ENCODE measurements around the gene TUFM. TPM values are rescaled to one million over a fixed set of nuclear protein-coding genes. Genes with fewer than 3 reads are reported as not detected.
"Not testable (repeated sequence)": the region's sequence is repeated elsewhere in the genome, so short reads cannot be mapped to it uniquely, and the experiment has no call there.

TUFM gene
- total RNA-seq, 1 donor = 101 TPM

GRCh38 chr16:28873543-28874201, 27.5 kb upstream of the TUFM start:
- H3K27me3 ChIP-seq (ENCODE audit: insufficient read depth, low read length) = no peaks in the 10 kb centered on the region
- H3K36me3 ChIP-seq (ENCODE audit: insufficient read depth, low read length) = peaks cover 48% of the 10 kb centered on the region
- peak; percentile 96 for DNase-seq (ENCODE audit: insufficient read length, low spot score, missing footprints)
- H2AFZ ChIP-seq (ENCODE audit: low read length) = no peak overlapping the region
- H3K9me3 ChIP-seq (ENCODE audit: low read depth, low read length) = no peaks in the 10 kb centered on the region
- no peak overlapping the region for H3K4me2 ChIP-seq (ENCODE audit: insufficient read depth, low read length)
- no peak overlapping the region for H3K4me3 ChIP-seq (ENCODE audit: insufficient read depth, low read length)
- no peaks in the 10 kb centered on the region for H3K4me1 ChIP-seq (ENCODE audit: insufficient read depth, low read length)
- no peaks in the 10 kb centered on the region for H3K79me2 ChIP-seq (ENCODE audit: insufficient read depth, low read length)
- no peak overlapping the region for H3K27ac ChIP-seq (ENCODE audit: low read depth, low read length)
- TF ChIP-seq CTCF (IDR thresholded peaks at IDR 0.05; ENCODE audit: extremely low read depth, low read depth, low read length) = peak; percentile 62
- peaks cover 13% of the 10 kb centered on the region for H4K20me1 ChIP-seq (ENCODE audit: insufficient read depth, low read length)

- Histone ChIP-seq H3K4me1 (ENCODE audit: insufficient read depth, low read length) (no peaks in the 10 kb centered on the region), H4K20me1 (ENCODE audit: insufficient read depth, low read length) (peaks cover 13% of the 10 kb centered on the region), H3K27ac (ENCODE audit: low read depth, low read length) (no peak overlapping the region), H3K79me2 (ENCODE audit: insufficient read depth, low read length) (no peaks in the 10 kb centered on the region), H3K9me3 (ENCODE audit: low read depth, low read length) (no peaks in the 10 kb centered on the region), H3K27me3 (ENCODE audit: insufficient read depth, low read length) (no peaks in the 10 kb centered on the region), H3K4me3 (ENCODE audit: insufficient read depth, low read length) (no peak overlapping the region), H3K36me3 (ENCODE audit: insufficient read depth, low read length) (peaks cover 52% of the 10 kb centered on the region), H3K4me2 (ENCODE audit: insufficient read depth, low read length) (no peak overlapping the region), H2AFZ (ENCODE audit: low read length) (no peak overlapping the region)
- DNase-seq (ENCODE audit: insufficient read length, low spot score, missing footprints) = peak; percentile 69
- TF ChIP-seq CTCF (IDR thresholded peaks at IDR 0.05; ENCODE audit: extremely low read depth, low read depth, low read length) = no peak
These were observed 26.8 kb upstream of the TUFM start for GRCh38 chr16:28872952-28873351.

- peaks cover 30% of the 10 kb centered on the region for H4K20me1 ChIP-seq (ENCODE audit: insufficient read depth, low read length)
These were observed 23.1 kb upstream of the TUFM start for GRCh38 chr16:28869201-28869600.

GRCh38 chr16:28867646-28868045, 21.5 kb upstream of the TUFM start:
- not testable (repeated sequence) for H3K27ac ChIP-seq (ENCODE audit: low read depth, low read length); H3K27me3 ChIP-seq (ENCODE audit: insufficient read depth, low read length); H2AFZ ChIP-seq (ENCODE audit: low read length); H3K4me3 ChIP-seq (ENCODE audit: insufficient read depth, low read length); H3K9me3 ChIP-seq (ENCODE audit: low read depth, low read length); DNase-seq (ENCODE audit: insufficient read length, low spot score, missing footprints); H3K4me2 ChIP-seq (ENCODE audit: insufficient read depth, low read length)
- H3K4me1 ChIP-seq (ENCODE audit: insufficient read depth, low read length) = peaks cover 11% of the 10 kb centered on the region
- H4K20me1 ChIP-seq (ENCODE audit: insufficient read depth, low read length) = peaks cover 26% of the 10 kb centered on the region
- H3K36me3 ChIP-seq (ENCODE audit: insufficient read depth, low read length) = peaks cover 47% of the 10 kb centered on the region
- H3K79me2 ChIP-seq (ENCODE audit: insufficient read depth, low read length) = peaks cover 45% of the 10 kb centered on the region

More at GRCh38 chr16:28869201-28869600, 23.1 kb upstream of the TUFM start:
- H3K27me3 ChIP-seq (ENCODE audit: insufficient read depth, low read length) = no peaks in the 10 kb centered on the region
- H3K4me1 ChIP-seq (ENCODE audit: insufficient read depth, low read length) = peaks cover 11% of the 10 kb centered on the region
- TF ChIP-seq CTCF (IDR thresholded peaks at IDR 0.05; ENCODE audit: extremely low read depth, low read depth, low read length) = no peak
- H3K79me2 ChIP-seq (ENCODE audit: insufficient read depth, low read length) = peaks cover 31% of the 10 kb centered on the region
- H3K9me3 ChIP-seq (ENCODE audit: low read depth, low read length) = no peaks in the 10 kb centered on the region
- DNase-seq (ENCODE audit: insufficient read length, low spot score, missing footprints) = peak; percentile 68
- peaks cover 58% of the 10 kb centered on the region for H3K36me3 ChIP-seq (ENCODE audit: insufficient read depth, low read length)
- H2AFZ ChIP-seq (ENCODE audit: low read length) = no peak overlapping the region
- no peak overlapping the region for H3K4me3 ChIP-seq (ENCODE audit: insufficient read depth, low read length)
- no peak overlapping the region for H3K4me2 ChIP-seq (ENCODE audit: insufficient read depth, low read length)
- H3K27ac ChIP-seq (ENCODE audit: low read depth, low read length) = no peak overlapping the region

All from osteoblast (primary cell).